ENCODE measurements around the gene CHN2.

DNA sequence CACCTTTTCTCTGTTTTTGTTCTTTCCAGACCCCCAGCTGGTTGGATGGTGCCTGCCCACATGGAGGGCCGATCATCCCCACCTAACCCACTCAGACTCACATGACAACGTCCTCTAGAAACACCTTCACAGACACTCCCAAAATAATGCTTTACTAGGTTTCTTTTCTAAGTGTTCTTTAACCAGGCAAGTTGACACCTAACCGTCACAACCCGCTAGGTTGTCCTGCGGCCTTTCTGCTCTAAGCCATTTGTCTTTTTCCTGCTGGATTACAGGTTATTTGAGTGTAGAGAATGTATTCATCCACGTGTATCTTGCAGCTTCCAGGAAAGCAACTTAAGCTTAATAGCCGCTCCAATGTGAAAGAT, 54.8 kb downstream of the CHN2 start:
- TF ChIP-seq CTCF (IDR thresholded peaks at IDR 0.05), result no peak
- TF ChIP-seq POLR2A (IDR thresholded peaks at IDR 0.05; ENCODE audit: low read depth), result no peak
